H1 (cell line): ENCODE results near the gene TMEM238. TPM values are rescaled to one million over a fixed set of nuclear protein-coding genes. Genes with fewer than 3 reads are reported as not detected.

Source experiments
- CTCF ChIA-PET: fragments of 300-600 bp; sonication (Branson Sonifier 250); formaldehyde crosslinking; loops from one replicate; lab custom pipeline; 2021; ENCODE audit not compliant: partially characterized antibody; lab: Charles Lee
- POLR2A ChIA-PET: fragments of 300-600 bp; sonication (Branson Sonifier 250); formaldehyde crosslinking; loops from one replicate; lab custom pipeline; 2021; ENCODE audit warnings: inconsistent platforms; ENCODE audit not compliant: partially characterized antibody; lab: Charles Lee
- DNase-seq, 2 experiments: peaks; one replicate each; pipeline versions ENCODE4 v3.0.0 to v3.0.0-alpha.2; 2010 to 2022; ENCODE audit warnings: low spot score in 2 of 2, low read depth in 1 of 2, mixed read lengths in 1 of 2
- FAIRE-seq: peaks from 2 replicates; lab custom pipeline; 2011; peaks lifted over from hg19 to GRCh38; lab: Jason Lieb, UNC
- H2AFZ ChIP-seq: 2 replicates; pipeline ENCODE4 v1.8.1; 2012; ENCODE audit warnings: low read length, inconsistent platforms
- H2AK5ac ChIP-seq: 2 replicates; pipeline ENCODE4 v1.6.1; 2013; ENCODE audit warnings: low read depth, low read length
- H2BK120ac ChIP-seq: replicated peaks from 2 replicates; pipeline ENCODE3; 2013; ENCODE audit warnings: low read depth, low read length, inconsistent platforms
- H2BK12ac ChIP-seq: 2 replicates; pipeline ENCODE4 v1.6.1; 2013; ENCODE audit warnings: low read depth, low read length
- H2BK15ac ChIP-seq: 2 replicates; pipeline ENCODE4 v1.6.1; 2013; ENCODE audit warnings: low read length
- H2BK20ac ChIP-seq: 2 replicates; pipeline ENCODE4 v1.6.1; 2013; ENCODE audit warnings: low read length
- H2BK5ac ChIP-seq: 2 replicates; pipeline ENCODE4 v1.6.1; 2013; ENCODE audit warnings: low read depth, low read length
- H3K14ac ChIP-seq: 2 replicates; pipeline ENCODE4 v1.6.1; 2013; ENCODE audit warnings: inconsistent platforms; ENCODE audit not compliant: insufficient read length
- H3K18ac ChIP-seq: 2 replicates; pipeline ENCODE4 v1.6.1; 2013; ENCODE audit warnings: low read length; ENCODE audit errors: extremely low read depth
- H3K23ac ChIP-seq: 2 replicates; pipeline ENCODE4 v1.6.1; 2013; ENCODE audit warnings: inconsistent platforms; ENCODE audit not compliant: insufficient read length
- H3K23me2 ChIP-seq: 2 replicates; pipeline ENCODE4 v1.6.1; 2013; ENCODE audit warnings: low read depth, low read length
- H3K27ac ChIP-seq: 2 replicates; pipeline ENCODE4 v1.6.1; 2011; ENCODE audit warnings: low read depth, low read length, inconsistent platforms
- H3K27me3 ChIP-seq, 4 experiments: replicated peaks in 1 of 4; 1 replicate in 1 of 4; 2 replicates in 3 of 4; pipeline versions ENCODE4 v1.6.1 to v1.8.1; 2011 to 2013; ENCODE audit warnings: low read length in 3 of 4, mild to moderate bottlenecking in 3 of 4, inconsistent platforms in 2 of 4, mixed read lengths in 2 of 4, moderate library complexity in 1 of 4; ENCODE audit not compliant: control insufficient read depth in 3 of 4, insufficient read depth in 3 of 4; ENCODE audit errors: extremely low read depth in 1 of 4
- H3K36me3 ChIP-seq, 4 experiments: 2 replicates each; pipeline versions ENCODE4 v1.6.1 to v1.8.1; 2011 to 2013; ENCODE audit warnings: mild to moderate bottlenecking in 4 of 4, low read length in 3 of 4, moderate library complexity in 2 of 4, control low read depth in 1 of 4, inconsistent platforms in 1 of 4; ENCODE audit not compliant: insufficient read depth in 4 of 4, control insufficient read depth in 2 of 4
- H3K4ac ChIP-seq: replicated peaks from 2 replicates; pipeline ENCODE3; 2013; ENCODE audit warnings: low read length, low read depth, mixed read lengths, inconsistent platforms; ENCODE audit not compliant: insufficient read length
- H3K4me1 ChIP-seq, 4 experiments: replicated peaks in 1 of 4; 1 replicate in 1 of 4; 2 replicates in 3 of 4; pipeline versions ENCODE4 v1.6.1 to v1.8.1; 2011 to 2013; ENCODE audit warnings: low read length in 3 of 4, inconsistent platforms in 2 of 4, mixed read lengths in 1 of 4; ENCODE audit not compliant: insufficient read depth in 4 of 4, control insufficient read depth in 3 of 4
- H3K4me2 ChIP-seq, 2 experiments: 2 replicates each; pipeline versions ENCODE4 v1.6.1 to v1.8.1; 2011 to 2013; ENCODE audit warnings: low read depth in 2 of 2, low read length in 2 of 2, control low read depth in 1 of 2, inconsistent platforms in 1 of 2, mild to moderate bottlenecking in 1 of 2; ENCODE audit not compliant: insufficient read depth in 1 of 2
- H3K4me3 ChIP-seq, 4 experiments: fragments of 200-600, 300-600 bp in 1 of 4; sonication (generic), shearing (Covaris generic), sonication (Bioruptor Twin) in 1 of 4; 2 replicates each; pipeline versions ENCODE4 v1.5.1 to v1.8.1; 2011 to 2016; ENCODE audit warnings: low read length in 4 of 4, low read depth in 3 of 4, control low read depth in 2 of 4, inconsistent platforms in 2 of 4, mild to moderate bottlenecking in 2 of 4, mixed read lengths in 1 of 4, moderate library complexity in 1 of 4; ENCODE audit not compliant: insufficient read depth in 2 of 4; ENCODE audit errors: extremely low read depth in 1 of 4
- H3K56ac ChIP-seq: replicated peaks from 2 replicates; pipeline ENCODE3; 2013; ENCODE audit warnings: low read depth, mild to moderate bottlenecking, mixed read lengths, low read length, inconsistent platforms; ENCODE audit not compliant: insufficient read length
- H3K79me1 ChIP-seq: 2 replicates; pipeline ENCODE4 v1.6.1; 2013; ENCODE audit warnings: low read depth, low read length, control low read depth
- H3K79me2 ChIP-seq, 2 experiments: 2 replicates each; pipeline versions ENCODE4 v1.6.1 to v1.8.1; 2012 to 2013; ENCODE audit warnings: low read length in 2 of 2, mild to moderate bottlenecking in 2 of 2, inconsistent platforms in 1 of 2; ENCODE audit not compliant: insufficient read depth in 2 of 2, control insufficient read depth in 1 of 2
- H3K9ac ChIP-seq, 4 experiments: replicated peaks in 1 of 4; 1 replicate in 1 of 4; 2 replicates in 3 of 4; pipeline versions ENCODE4 v1.6.1 to v1.8.1; 2011 to 2013; ENCODE audit warnings: low read depth in 3 of 4, low read length in 3 of 4, control low read depth in 2 of 4, mild to moderate bottlenecking in 2 of 4, moderate library complexity in 2 of 4, inconsistent platforms in 1 of 4; ENCODE audit errors: extremely low read depth in 1 of 4
- H3K9me3 ChIP-seq, 2 experiments: 2 replicates each; pipeline versions ENCODE4 v1.6.1 to v1.8.1; 2012 to 2013; ENCODE audit warnings: mild to moderate bottlenecking in 2 of 2, moderate library complexity in 2 of 2, control low read depth in 1 of 2, inconsistent platforms in 1 of 2, low read depth in 1 of 2, low read length in 1 of 2, mixed read lengths in 1 of 2; ENCODE audit not compliant: insufficient read depth in 2 of 2
- H4K20me1 ChIP-seq, 2 experiments: replicated peaks in 1 of 2; 2 replicates each; pipeline versions ENCODE3 to v1.8.1; 2011 to 2013; ENCODE audit warnings: inconsistent platforms in 2 of 2, low read length in 2 of 2, mild to moderate bottlenecking in 1 of 2; ENCODE audit not compliant: insufficient read depth in 2 of 2, control insufficient read depth in 1 of 2
- H4K5ac ChIP-seq: 2 replicates; pipeline ENCODE4 v1.6.1; 2013; ENCODE audit warnings: low read length, low read depth, mixed read lengths, inconsistent platforms; ENCODE audit not compliant: insufficient read length
- H4K8ac ChIP-seq: 2 replicates; pipeline ENCODE4 v1.8.0; 2013; ENCODE audit warnings: mild to moderate bottlenecking, moderate library complexity, low read length, inconsistent platforms; ENCODE audit not compliant: insufficient read depth; ENCODE audit errors: extremely low read depth
- H4K91ac ChIP-seq: replicated peaks from 2 replicates; pipeline ENCODE3; 2013; ENCODE audit warnings: low read length, mixed read lengths, inconsistent platforms; ENCODE audit not compliant: insufficient read length
- CHD1 ChIP-seq: IDR thresholded peaks from 2 replicates; pipeline ENCODE4 v1.6.1; 2012; ENCODE audit warnings: low read depth, low read length, improper control_type of control experiment
- CREB1 ChIP-seq: IDR thresholded peaks from 2 replicates; pipeline ENCODE4 v1.6.1; 2012; ENCODE audit warnings: inconsistent platforms
- NANOG ChIP-seq: IDR thresholded peaks from 2 replicates; pipeline ENCODE4 v1.6.1; 2011; ENCODE audit warnings: low read length, low read depth, mild to moderate bottlenecking, inconsistent platforms; ENCODE audit not compliant: insufficient read depth, poor library complexity, severe bottlenecking
- SIN3A ChIP-seq, 2 experiments: IDR thresholded peaks in 1 of 2; conservative IDR thresholded peaks in 1 of 2; 2 replicates each; pipeline ENCODE4 v1.6.1; 2011 to 2012; ENCODE audit warnings: low read length in 2 of 2, improper control_type of control experiment in 1 of 2, low read depth in 1 of 2, mild to moderate bottlenecking in 1 of 2
- SIX5 ChIP-seq: IDR thresholded peaks from 2 replicates; pipeline ENCODE4 v1.6.1; 2011; ENCODE audit warnings: mild to moderate bottlenecking, low read depth, low read length
- SP1 ChIP-seq: IDR thresholded peaks from 2 replicates; pipeline ENCODE4 v1.6.1; 2011; ENCODE audit warnings: low read depth, low read length
- SP2 ChIP-seq: IDR thresholded peaks from 2 replicates; pipeline ENCODE4 v1.6.1; 2012; ENCODE audit warnings: mild to moderate bottlenecking, low read length, inconsistent platforms
- SRF ChIP-seq: IDR thresholded peaks from 2 replicates; pipeline ENCODE4 v1.6.1; 2011; ENCODE audit warnings: mild to moderate bottlenecking, low read depth, low read length, moderate library complexity
- WGBS, 2 experiments: shearing (Covaris generic) in 1 of 2; methylation state at CpG; one replicate each; pipeline versions ENCODE4 v1.1.6 to v1.1.7; 2013 to 2015; ENCODE audit warnings: low lambda C conversion rate in 2 of 2, mixed read lengths in 2 of 2, inconsistent platforms in 1 of 2, low coverage in 1 of 2, missing lambda C conversion rate in 1 of 2; ENCODE audit not compliant: insufficient replicate concordance in 2 of 2, insufficient coverage in 1 of 2, insufficient read length in 1 of 2; ENCODE audit errors: extremely low coverage in 1 of 2, missing lambda C conversion rate in 1 of 2; 5-methylcytosine and 5-hydroxymethylcytosine counted together
- polyA plus RNA-seq, 7 experiments: library from polyadenylated mRNA; depleted of rRNA in 3 of 7; stranded (reverse) in 5 of 7; unstranded in 2 of 7; fragments of >200 nt in 5 of 7; fragments of 200-250 nt in 2 of 7; gene quantifications; 1 replicate in 5 of 7; 2 replicates in 1 of 7; 4 replicates in 1 of 7; pipeline versions ENCODE4 v1.2.1 to v1.2.3, GENCODE V29; 2011 to 2013; ENCODE audit warnings: missing spikeins in 2 of 7, mixed read lengths in 2 of 7
- total RNA-seq: library from RNA; stranded (reverse); fragmentation: NEBNext Ultra II Directional; extraction: Animal tissue kit (Norgen Biotek cat#: 25700); gene quantifications from 2 replicates; pipeline ENCODE4 v1.2.1, GENCODE V29; 2021
- TF ChIP-seq, protein P1 (sequence below): IDR thresholded peaks from 2 replicates; pipeline ENCODE4 v1.6.1; 2012; ENCODE audit warnings: low read length, inconsistent platforms

TMEM238 gene
- total and polyA plus RNA-seq, 2 of the 8 experiments (the other 6 are each of a cell fraction or from before 2014, with no cell fraction given), result 0.53 to 3.8 TPM

DNA sequence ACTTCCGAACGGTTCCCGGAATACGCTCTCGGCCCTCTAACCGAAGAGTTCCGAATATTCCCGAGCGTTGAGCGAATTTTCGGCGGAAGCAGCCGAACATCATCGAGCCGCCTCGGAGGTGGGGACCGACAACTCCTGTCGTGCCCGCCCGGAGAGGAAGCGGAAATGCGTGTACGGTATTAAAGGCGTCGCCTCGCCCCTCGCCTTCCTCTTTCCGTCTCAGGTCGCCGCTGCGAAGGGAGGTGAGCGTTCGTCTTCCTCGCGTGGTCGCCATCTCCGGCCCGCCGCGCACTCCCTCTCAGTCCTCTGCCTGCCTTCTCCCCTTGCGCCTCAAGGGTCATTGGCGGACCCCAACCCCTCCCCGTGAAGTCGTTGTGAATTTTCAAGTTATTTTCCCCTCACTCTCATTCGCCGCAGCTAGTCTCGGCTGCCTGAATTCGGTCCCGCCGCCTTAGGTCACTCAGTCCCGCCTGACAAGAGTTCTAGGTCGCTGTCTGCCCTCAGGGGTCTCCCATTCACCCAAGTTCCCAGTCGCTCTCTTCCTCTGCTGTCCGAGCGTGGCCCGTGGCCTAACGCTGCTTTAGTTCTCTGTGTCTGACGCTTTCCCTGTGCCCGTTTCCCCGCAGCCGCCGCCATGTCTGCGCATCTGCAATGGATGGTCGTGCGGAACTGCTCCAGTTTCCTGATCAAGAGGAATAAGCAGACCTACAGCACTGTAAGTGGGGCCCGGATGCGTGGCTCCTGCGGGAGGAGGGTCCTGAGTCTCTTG is 1.8 kb upstream of the TMEM238 start, which contains the start of gene RPL28:
RPL28 (plus strand) TSS at position 209 of the 769 bp plus-strand sequence; CDS start at position 635, 426 bp downstream.
- Histone ChIP-seq H2BK20ac (0 out of 2 replicates have a peak within 1 kb of the TSS, but pooled peaks have one; percentile 61), H4K91ac (peak within 1 kb of the TSS; percentile 71), H3K56ac (peak within 1 kb of the TSS; percentile 83), H3K9ac (peak within 1 kb of the TSS; percentile 65 to 93 (median 82)), H2BK120ac (no peak within 1 kb of the TSS), H3K27me3 (peaks cover 0 to 6% (median 3%) of the 10 kb centered on the region in 4 experiments; a peak in 3 of 7 replicates), H3K36me3 (peaks cover 23 to 35% (median 26%) of the 10 kb centered on the region in 4 experiments), H3K23ac (no peak within 1 kb of the TSS), H2AK5ac (peak within 1 kb of the TSS; percentile 88), H2BK15ac (peak within 1 kb of the TSS; percentile 96; the same call in 1 of the 2 replicates), H3K4me2 (peak within 1 kb of the TSS; percentile 87 to 95), H3K79me1 (peaks cover 33% of the 10 kb centered on the region), H2BK5ac (peak within 1 kb of the TSS; percentile 90), H4K8ac (peak within 1 kb of the TSS; percentile 19; the same call in 1 of the 2 replicates), H3K4ac (peak within 1 kb of the TSS; percentile 40), H3K4me1 (peaks cover 0 to 47% (median 38%) of the 10 kb centered on the region in 4 experiments; a peak in 6 of 7 replicates), H2AFZ (peak within 1 kb of the TSS; percentile 98), H3K18ac (peak within 1 kb of the TSS; percentile 99), H3K4me3 (peak within 1 kb of the TSS; percentile 89 to 97 (median 94)), H3K23me2 (peaks cover 31% of the 10 kb centered on the region), H4K5ac (peak within 1 kb of the TSS; percentile 91), H3K14ac (no peak within 1 kb of the TSS), H3K79me2 (peaks cover 17 to 27% of the 10 kb centered on the region in 2 experiments; a peak in 3 of 4 replicates), H3K27ac (peak within 1 kb of the TSS; percentile 86), H3K9me3 (no peaks in the 10 kb centered on the region), H2BK12ac (peak within 1 kb of the TSS; percentile 84), H4K20me1 (peaks cover 25 to 46% of the 10 kb centered on the region in 2 experiments)
- peak; percentile 95 to 99 for DNase-seq
- WGBS, 2 experiments, result 1% methylated on average over 62 of the region's 68 CpGs; no CpG with 5 or more reads in 1 of the 2 experiments
- CTCF ChIA-PET, result interaction anchor here (0.9 to 6.1 kb wide), 3 partner anchors 16 to 82 kb away, joined by 3 to 39 read pairs (median 4); no protein-coding TSS in a partner anchor
- POLR2A ChIA-PET, result interaction anchor here (0.7 to 26.7 kb wide), 14 partner anchors 9 to 131 kb away, joined by 3 to 874 read pairs (median 4); partner anchors contain the start of genes IL11, KMT5C, TMEM190 and UBE2S
- peak; percentile 50 for FAIRE-seq
- TF ChIP-seq SP1, result no peak
- TF ChIP-seq, protein P1, sequence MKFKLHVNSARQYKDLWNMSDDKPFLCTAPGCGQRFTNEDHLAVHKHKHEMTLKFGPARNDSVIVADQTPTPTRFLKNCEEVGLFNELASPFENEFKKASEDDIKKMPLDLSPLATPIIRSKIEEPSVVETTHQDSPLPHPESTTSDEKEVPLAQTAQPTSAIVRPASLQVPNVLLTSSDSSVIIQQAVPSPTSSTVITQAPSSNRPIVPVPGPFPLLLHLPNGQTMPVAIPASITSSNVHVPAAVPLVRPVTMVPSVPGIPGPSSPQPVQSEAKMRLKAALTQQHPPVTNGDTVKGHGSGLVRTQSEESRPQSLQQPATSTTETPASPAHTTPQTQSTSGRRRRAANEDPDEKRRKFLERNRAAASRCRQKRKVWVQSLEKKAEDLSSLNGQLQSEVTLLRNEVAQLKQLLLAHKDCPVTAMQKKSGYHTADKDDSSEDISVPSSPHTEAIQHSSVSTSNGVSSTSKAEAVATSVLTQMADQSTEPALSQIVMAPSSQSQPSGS, result no peak
- no peak for TF ChIP-seq SRF
- no peak for TF ChIP-seq SIX5
- peak; percentile 85 for TF ChIP-seq CREB1
- no peak for TF ChIP-seq SP2
- TF ChIP-seq SIN3A (conservative IDR thresholded peaks at IDR 0.05 in 1 of 2, IDR thresholded peaks at IDR 0.05 in 1 of 2; ENCODE audit: low read depth in 1 of 2, low read length in 2 of 2), result peak in 1 of 2 experiments; percentile 85; a peak in 2 of 4 replicates
- TF ChIP-seq NANOG, result no peak
- TF ChIP-seq CHD1, result no peak
